HL-60/S4 (cell line): ENCODE measurements around the gene RABGAP1L.

Experiments used
- in situ Hi-C: fragments of 300-500 bp; cut with MboI; formaldehyde crosslinking; loops from 2 replicates; pipeline ENCODE4 v1.14.3; 2022; ENCODE audit warnings: low sequenced_read_pairs

The RABGAP1L gene

DNA sequence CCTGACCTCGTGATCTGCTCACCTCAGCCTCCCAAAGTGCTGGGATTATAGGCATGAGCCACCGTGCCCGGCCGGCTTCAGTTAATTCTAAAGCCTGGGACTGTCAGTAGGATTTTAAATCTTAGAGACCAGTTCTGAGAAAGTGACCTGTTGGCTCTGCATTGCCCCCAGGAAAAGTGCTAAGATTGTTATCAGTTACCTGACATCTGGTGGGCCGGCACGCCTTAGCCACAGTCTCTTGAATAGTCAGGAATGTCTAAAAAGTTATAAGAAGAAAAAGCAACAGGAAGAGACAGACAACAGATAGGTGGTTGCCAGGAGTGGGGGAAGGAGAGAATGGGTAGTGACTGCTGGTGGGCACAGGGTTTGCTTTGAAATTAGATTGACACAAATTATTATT, 35.1 kb downstream of the RABGAP1L start:
- in situ Hi-C loops: no loop called here

DNA sequence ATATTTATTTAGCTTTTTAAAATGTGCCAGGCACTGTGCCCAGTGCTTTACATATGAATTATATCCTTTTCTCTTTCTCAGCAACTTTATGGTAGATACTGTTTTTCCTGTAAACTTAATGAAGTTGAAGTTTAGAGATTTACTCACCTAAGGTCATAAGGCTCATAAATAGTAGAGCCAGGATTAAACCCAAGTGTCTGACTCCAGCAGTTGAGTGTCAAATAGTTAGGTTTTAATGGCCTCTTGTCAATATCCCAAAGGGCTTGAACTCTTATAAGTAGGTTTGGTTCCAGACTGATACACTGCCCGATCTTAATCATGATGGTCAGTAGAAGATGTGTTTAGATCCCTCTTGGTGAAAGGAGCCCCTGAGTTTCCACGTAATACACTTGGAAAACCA, 37.8 kb downstream of the RABGAP1L start:
- in situ Hi-C loops: no loop called here

DNA sequence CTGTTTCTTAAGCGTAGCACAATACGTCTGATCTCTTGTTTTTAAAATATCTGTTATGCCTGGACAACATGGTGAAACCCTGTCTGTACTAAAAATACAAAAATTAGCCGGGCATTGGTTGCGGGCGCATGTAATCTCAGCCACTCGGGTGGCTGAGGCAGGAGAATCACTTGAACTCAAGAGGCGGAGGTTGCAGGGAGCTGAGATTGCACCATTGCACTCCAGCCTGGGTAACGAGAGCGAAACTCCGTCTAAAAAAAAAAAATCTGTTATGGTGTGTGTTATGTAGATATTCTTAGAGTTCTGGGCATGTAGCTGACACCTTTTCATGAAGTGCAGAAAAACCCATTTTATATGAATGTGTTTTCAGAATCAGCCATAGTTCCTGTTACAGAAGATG, 38.2 kb downstream of the RABGAP1L start:
- in situ Hi-C loops: no loop called here

DNA sequence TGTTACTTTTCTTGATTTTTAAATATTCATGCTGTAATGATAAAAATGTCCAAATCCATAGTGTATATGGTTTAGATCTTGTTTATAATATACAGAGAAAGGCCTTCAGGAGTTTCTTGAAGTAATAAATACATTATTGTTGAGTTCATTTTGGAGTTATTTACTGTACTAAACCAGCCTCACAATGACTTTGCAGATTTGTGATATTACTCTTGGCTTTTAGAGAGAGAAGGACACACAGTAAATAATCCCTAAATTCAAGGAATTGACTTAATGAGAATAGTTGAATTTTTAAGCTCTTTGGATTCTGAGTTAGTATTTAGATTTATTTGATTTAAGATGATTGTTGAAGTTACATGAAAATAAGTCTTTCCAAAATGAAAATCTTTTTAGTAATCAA, 38.9 kb downstream of the RABGAP1L start:
- in situ Hi-C loops: no loop called here

DNA sequence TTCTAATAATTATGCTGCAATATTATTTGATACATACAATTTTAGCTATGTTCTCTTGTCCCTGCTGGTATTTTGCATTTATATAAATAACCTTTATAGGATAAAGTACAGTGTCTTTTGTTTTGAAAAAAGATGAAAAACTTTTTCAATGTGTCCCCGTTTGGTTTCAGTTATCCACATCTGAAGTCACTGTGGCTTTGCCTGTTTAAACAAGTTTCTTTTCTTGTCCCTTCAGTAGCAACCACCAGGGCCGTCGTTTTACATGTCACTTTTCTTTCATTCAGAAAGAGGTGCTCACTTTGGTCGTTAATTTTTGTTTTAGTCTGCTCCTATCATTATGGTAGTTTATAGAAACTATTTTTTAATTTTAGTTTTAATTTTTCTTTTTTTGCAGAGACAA, 41.4 kb downstream of the RABGAP1L start:
- in situ Hi-C loops: loop anchor here (25.0 kb wide), 2 partner anchors 763 to 1463 kb away; no protein-coding TSS in a partner anchor

DNA sequence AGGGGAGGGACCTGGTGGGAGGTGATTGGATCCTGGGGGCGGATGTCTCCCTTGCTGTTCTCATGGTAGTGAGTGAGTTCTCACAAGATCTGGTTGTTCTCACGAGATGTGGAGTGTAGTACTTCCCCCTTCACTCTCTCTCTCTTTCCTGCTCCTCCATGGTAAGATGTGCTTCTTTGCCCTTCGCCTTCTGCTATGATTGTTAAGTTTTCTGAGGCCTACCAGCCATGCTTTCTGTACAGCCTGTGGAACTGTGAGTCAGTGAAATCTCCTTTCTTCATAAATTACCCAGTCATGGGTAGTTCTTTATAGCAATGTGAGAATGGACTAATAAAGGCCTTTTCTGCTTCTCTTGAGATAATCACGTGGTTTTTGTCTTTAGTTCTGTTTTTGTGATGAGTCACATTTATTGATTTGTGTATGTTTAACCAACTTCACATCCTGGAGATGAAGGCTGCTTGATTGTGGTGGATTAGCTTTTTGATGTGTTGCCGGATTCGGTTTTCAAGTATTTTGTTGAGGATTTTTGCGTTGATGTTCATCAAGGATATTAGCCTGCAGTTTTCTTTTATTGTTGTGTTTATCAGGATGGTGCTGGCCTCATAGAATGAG, 45.5 kb downstream of the RABGAP1L start:
- in situ Hi-C loops: loop anchor here (25.0 kb wide), 2 partner anchors 768 to 1468 kb away; no protein-coding TSS in a partner anchor

DNA sequence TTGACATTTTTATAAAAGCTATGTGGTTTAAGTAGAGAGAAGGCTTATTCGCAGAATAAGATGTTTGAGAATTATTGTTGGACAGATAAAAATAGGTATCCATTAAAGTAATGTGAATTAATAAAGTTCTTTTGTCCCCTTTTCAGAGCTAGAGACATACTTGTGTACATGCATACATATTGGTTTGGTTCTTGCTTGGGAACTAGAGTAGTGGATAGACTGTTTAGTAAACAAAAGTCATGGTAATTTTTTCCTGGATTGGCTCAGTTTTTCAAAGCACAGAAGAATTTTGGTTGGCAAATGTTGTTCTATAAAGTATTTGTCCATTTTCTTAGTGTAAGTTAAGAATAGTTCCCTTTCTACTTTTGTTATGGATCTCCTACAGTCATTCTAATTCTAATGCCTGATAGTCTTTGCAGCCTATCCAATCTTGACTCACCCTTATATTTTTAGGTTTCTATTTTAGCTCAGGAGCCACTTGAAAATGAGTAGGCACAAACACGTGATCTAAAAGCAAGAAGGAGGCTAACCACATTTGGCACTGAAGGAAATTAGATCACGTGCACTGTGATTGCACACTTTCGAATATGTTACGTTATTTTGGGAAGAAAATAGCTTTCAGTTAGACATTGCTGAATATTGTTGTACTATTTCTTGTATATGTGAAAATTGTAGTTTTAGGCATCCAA, 47.0 kb downstream of the RABGAP1L start:
- in situ Hi-C loops: loop anchor here (25.0 kb wide), 2 partner anchors 769 to 1469 kb away; no protein-coding TSS in a partner anchor

DNA sequence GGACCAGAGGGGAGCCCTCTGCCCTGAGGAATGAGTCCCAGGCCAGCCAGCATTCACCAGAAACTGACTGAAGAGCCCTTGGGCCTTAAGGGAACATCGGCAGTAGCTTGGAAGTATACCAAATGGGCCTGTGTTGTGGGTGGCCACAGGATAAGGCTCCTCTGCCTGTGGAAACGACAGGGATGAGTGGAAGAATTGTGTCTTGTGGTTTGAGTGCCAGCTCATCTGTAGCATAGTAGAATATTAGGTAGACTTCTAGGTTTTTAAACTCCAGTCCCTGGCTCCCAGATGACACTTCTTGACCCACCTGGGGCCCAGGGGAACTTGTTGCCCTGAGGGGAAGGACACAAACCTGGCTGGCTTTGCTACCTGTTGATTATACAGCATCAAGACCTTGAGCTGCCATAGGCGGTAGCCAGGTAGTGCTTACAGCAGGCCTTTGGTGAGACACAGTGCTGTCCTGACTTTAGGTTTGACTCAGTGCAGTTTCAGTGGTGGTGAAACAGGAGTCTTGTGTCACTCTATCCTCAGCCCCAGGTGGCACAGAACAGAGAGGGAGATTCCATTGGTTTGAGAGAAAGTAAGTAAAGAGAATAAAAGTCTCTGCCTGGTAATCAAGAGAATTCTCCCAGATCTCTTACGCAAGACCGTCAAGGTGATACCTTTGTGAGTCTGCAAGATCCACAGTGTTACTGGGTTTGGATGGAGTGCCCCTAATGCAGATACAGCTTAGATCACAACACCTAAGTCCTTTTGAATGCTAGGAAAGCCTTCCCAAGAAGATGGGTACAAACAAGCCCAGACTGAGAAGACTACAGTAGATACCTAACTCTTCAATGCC, 50.2 kb downstream of the RABGAP1L start:
- in situ Hi-C loops: loop anchor here (25.0 kb wide), 2 partner anchors 772 to 1472 kb away; no protein-coding TSS in a partner anchor

DNA sequence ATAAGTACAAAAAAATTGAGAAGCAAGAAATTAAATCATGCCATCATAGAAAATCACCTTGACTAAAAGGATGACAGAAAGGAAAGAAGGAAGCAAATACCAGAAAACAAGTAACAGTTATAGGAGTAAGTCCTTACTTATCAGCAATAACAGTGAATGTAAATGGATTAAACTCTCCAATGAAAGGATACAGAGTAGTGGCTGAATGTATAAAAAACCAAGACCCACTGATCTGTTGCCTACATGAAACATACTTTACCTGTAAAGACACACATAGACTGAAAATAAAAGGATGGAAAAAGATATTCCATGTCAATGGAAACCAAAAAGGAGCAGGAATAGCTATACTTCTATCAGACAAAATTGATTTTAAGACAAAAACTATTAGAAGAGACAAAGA, 52.2 kb downstream of the RABGAP1L start:
- in situ Hi-C loops: loop anchor here (25.0 kb wide), 2 partner anchors 774 to 1474 kb away; no protein-coding TSS in a partner anchor

DNA sequence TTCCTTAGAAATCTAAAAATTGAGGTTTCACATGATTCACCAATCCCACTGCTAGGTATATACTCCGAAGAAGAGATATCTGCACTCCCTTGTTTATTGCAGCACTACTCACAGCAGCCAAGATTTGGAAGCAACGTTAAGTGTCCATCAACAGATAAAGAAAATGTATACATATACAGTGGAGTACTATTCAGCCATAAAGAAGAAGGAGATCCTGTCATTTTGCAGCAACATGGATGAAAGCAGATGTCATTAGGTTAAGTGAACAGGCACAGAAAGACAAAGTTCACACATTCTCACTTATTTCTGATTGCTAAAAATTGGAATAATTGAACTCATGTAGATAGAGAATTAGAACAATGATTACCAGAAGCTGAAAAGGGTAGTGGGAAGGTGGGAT, 56.4 kb downstream of the RABGAP1L start:
- in situ Hi-C loops: loop anchor here (25.0 kb wide), 2 partner anchors 778 to 1478 kb away; no protein-coding TSS in a partner anchor

DNA sequence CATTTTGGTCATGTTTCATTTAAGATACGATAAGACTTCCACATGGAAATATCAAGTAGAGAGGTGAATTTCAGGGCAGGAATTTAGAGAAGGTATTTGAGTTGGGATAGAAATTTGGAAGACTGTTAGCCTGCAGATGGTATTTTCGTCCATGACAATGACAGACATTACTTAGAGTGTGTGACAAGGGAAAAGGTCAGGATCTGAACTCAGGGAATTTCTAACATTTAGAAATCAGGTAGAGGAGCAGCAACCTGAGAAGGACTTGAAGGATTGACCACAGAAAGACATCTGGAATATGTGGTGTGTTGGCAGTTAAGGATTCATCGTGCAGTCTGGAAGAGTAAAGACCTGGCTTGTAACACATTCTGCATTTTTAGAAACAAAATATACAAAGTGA, 57.9 kb downstream of the RABGAP1L start:
- in situ Hi-C loops: loop anchor here (25.0 kb wide), 2 partner anchors 780 to 1480 kb away; no protein-coding TSS in a partner anchor

DNA sequence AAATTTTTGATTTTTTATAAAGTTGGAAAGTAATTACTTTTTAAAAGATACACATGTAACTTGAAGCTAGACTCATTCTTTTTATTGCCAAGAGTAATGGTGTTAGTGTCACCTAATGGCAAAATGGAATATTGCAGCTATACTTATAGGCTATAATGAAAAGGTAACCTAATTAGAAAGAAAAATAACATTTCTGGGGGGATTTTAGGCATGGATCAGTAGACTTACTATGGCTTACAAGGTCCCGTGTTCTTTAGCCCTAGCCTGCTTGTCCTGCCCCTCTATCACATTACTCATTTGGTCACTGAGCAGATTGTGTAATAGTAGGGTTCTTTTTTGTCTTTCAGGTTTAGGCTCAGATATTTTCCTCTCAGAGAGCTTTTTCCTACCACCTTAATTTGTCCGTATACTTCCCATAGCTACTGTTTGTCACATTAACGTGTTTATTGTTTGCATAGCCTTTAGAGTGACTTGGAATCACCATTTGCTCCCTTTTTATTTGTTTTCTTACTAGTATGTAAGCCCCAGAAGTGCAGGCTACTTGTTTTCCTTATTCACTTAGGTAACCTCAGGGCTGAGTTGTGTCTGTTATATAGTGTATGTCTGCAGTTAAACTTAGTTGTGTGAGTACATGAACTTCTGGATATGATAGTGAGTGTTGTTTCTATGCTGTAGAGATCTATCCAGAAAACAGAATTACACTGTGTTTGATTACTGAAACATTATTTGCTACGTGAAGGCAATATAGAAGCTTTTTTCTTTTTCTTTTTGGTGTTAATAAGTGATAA, 58.7 kb downstream of the RABGAP1L start:
- in situ Hi-C loops: loop anchor here (25.0 kb wide), 2 partner anchors 781 to 1481 kb away; no protein-coding TSS in a partner anchor

DNA sequence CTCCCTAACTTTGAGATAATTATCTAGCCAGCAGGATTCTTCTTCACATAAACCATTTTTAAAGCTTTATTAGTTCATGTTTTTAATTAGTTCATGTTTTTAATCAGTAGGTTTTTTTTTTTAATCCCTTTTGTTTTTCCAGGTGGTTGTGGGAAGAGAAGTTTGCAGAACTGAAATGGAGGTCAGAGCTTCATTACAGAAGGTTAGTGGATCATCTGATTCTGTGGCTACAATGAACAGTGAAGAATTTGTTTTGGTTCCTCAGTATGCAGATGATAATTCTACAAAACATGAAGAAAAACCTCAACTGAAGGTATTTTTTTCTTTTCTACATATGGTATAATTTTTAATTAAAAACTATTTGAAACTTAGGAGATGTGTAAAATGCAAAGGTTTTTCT, 59.7 kb downstream of the RABGAP1L start:
- in situ Hi-C loops: loop anchor here (25.0 kb wide), 2 partner anchors 782 to 1482 kb away; no protein-coding TSS in a partner anchor

DNA sequence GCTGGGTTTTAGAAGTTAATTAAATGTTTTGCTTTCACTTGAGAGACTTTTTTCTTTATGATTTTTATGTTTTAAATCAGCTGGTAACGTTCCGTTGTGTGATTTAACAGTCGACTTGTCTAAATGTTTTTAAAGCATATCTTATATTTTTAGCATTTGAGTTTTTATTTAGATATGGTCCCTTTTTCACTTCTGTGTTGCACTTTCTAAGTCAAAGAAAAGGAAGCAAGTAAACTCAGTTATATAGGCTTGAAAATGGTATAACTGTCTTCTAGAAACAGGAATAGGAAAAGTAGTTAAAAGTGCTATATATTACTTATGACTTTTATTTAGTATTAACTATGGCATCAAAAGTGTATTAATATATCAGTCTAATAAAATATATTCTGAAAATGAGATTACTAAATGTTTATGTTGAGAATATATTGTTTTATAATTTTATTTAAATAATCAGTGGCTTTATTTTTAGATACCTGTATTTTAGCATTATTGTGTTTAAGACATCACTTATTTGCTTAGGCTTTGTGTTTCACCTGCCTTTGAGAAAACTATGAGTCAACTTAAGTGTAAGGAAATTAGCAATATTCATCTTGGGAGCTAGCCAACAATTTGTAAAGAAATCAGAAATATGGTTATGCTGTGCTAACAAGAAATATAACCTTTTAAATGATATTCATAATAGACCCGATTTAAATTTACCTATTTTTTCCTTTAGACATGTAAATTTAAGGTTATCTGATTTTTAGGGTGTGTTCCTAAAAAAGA, 60.5 kb downstream of the RABGAP1L start:
- in situ Hi-C loops: loop anchor here (25.0 kb wide), 2 partner anchors 782 to 1482 kb away; no protein-coding TSS in a partner anchor

DNA sequence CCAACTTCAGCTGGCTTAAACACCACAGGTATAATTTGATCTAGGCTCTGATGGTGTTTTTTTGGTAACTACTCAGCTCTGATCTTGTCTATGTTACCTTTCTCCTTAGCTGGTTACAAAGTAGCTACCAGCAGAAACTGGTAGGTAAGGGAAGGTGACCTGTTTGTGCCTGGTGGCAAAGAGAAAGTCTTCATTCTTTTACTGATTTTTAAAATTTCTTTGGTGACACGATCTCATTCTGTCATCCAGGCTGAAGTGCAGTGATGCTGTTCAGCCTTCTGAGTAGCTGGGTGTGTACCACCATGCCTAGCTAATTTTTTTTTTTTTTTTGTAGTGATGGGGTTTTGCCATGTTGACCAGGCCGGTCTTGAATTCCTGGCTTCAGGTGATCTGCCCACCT, 62.4 kb downstream of the RABGAP1L start:
- in situ Hi-C loops: loop anchor here (25.0 kb wide), 2 partner anchors 784 to 1484 kb away; no protein-coding TSS in a partner anchor

DNA sequence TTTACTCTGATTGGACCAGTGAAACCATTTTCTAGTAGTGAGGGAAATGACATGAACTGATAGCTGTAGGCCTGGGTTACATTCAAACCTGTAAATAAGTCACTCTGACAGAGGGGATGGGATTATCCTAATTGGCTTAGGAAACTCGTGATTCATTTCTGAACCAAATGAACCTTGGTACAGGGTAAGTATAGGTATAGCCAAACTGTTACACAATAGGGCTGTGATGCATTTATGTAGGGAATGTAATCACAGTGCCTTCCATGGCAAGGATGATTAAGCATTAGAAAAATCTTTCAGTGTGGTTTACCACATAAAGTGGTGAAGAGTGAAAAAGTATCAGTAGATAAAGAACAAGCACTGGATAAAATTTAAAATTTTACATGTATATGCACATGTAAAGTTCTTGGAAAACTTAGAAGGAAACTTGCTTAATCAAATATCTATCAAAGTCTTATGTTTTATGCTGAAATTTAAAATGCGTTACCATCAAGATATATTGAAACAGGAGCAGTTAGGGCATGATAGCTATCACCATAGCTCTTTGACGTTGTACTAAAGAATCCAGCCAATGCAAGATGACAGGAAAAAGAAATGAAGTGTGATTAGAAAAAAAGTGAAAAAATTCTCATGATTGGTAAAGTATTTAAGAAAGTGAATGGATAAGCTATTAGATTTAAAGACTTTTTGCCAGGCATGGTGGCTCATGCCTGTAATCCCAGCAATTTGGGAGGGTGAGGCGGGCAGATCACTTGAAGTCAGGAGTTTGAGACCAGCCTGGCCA, 63.0 kb downstream of the RABGAP1L start:
- in situ Hi-C loops: loop anchor here (25.0 kb wide), 2 partner anchors 785 to 1485 kb away; no protein-coding TSS in a partner anchor

DNA sequence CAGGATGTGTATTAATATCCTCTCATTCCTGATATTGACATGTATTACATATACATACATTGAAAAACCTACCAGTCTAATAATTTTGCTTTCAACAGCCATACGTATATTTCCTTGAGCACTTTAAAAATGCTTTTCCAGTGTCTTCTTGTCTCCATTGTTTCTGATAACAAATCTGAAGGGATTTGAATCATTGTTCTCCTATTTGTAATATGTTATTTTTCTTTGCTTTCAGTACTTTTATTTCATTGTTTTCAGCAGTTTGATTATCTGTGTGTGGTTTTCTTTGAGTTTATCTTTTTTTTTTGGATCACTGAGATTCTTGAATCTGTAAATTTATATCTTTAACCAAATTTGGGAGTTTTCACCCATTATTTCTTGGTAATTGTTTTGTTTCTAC, 65.3 kb downstream of the RABGAP1L start:
- in situ Hi-C loops: loop anchor here (25.0 kb wide), 2 partner anchors 787 to 1487 kb away; no protein-coding TSS in a partner anchor

DNA sequence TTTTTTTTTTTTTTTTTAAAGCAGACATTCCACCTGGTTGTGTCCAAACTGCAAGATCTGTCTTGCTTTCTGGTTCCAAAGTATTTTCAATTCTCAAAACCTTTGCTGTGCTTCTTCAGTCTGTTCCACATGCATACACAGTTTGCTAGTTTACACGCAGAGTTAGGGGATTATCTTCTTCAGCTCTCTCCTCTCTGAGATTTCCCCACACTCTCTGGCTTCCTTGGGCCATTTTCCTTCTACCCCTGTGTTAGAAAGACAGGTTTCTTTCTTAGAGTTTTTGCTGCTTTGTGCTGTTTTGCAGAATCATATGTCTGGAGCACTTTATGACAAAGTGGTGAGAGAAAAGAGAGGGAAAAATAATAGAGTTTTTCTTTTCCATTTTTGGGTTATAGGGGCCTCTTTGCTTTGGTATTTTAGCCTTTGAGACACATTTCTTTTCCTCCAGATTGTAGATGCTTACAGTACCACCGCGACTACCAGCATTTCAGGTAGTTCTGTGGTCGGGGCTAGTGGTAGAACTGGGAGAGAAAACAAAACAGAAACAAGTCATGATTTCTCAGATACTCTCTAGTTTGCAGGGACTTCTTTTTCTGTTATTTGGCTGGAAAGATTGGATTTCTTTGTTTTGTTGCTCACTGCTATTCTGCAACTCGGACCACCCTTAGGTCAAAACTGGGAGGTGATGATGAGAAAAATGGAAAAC, 66.3 kb downstream of the RABGAP1L start:
- in situ Hi-C loops: no loop called here
